Stromal cell of bone marrow (primary cell): ENCODE results near the gene NECTIN1.
A peak's percentile ranks its signal among the peaks of the same experiment; 100 is the strongest.
"Not testable (repeated sequence)": the region's sequence is repeated elsewhere in the genome, so short reads cannot be mapped to it uniquely, and the experiment has no call there.

Experiments used
- DNase-seq: peaks from one replicate; pipeline ENCODE4 v3.0.0-alpha.2; 2012; ENCODE audit warnings: low read depth

NECTIN1 gene

DNA sequence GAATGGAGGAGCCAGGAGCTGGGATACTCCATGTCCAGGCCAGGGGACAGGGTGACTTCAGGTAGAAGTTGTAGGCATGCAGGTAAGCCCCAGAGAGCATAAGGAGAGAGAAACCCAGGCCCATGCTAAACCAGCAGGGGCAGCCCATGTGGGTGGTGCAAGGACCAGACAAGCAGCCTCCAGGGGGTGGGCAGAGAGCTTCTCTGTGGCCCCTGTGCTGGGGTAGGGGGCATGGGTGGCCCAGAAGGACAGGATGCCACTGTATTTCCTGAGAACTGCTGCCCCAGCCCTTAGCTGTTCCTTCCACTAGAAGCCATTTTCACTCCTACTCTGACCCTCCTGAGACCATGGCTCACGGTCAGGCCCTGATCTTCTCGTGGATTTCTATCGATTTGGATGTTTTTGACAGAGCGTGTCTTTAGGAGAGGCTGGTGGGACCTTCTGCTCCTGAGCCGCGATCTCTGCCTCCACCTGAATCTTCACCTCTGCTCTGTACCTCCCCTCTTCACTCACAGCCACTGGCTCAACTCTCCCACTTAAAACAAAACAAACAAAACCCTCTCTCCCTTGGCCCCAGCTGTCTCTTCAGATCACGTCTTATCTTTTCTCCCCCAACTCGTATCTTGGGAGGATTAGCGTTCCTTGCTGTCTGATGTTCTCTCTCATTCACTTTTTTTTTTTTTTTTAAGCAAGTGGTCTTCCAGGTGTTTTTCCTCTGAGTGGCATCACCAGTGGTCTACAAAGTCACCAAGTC is 112.2 kb downstream of the NECTIN1 start:
- DNase-seq, result no peak

DNA sequence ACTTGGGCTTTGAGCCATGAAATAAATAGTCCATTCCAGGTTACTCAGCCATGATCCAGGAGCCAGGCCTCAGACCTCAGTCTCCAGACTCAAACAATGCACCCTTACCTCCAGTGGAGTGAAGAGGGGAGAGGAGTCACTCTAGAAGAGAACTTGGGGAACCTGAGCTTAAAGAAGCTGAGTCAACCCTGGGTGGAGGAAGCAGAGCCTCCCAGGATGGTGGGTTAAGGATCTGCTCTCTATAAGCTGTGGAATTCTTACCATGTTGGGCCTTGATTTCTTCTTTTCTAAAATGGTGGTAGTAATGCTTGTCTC is 113.2 kb downstream of the NECTIN1 start:
- peak; percentile 5 for DNase-seq

- peak; percentile 45 for DNase-seq
These were observed 113.8 kb downstream of the NECTIN1 start for GRCh38 chr11:119615003-119615881.

DNA sequence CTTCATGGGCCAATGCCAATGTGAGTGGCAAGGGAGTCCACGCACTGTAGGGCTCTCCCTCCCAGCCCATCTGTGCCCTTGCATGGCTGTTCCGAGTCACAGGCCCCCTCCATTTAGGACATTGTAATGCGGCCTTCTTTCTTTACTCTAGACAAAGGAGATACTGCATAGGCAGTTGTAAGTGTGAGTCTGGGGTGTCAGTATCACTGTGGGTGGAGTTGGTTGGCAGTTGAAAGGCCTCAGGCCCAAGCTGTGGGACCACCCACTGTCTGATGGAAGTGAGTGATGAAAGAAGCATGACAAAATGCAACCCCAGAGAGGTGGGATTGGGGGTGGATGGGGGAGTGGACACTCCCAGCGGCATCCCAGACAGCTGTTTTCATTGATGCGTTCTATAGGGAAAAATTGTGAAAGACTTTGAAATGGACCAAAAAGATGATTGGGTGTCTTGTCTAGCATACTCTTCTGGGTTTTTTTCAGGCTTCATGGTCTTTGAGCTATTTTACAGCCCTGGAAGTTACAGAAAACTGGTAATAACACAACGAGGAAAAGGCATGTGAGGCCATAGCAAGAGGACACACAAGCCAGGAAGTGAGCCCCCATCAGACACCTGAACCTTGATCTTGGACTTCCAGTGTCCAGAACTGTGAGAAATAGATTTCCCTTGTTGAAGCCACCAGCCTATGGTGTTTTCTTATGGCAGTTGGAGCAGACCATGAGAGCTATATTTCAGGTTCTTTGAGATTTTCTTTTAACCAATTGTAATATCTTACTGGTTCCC is 114.6 kb downstream of the NECTIN1 start:
- no peak for DNase-seq

DNA sequence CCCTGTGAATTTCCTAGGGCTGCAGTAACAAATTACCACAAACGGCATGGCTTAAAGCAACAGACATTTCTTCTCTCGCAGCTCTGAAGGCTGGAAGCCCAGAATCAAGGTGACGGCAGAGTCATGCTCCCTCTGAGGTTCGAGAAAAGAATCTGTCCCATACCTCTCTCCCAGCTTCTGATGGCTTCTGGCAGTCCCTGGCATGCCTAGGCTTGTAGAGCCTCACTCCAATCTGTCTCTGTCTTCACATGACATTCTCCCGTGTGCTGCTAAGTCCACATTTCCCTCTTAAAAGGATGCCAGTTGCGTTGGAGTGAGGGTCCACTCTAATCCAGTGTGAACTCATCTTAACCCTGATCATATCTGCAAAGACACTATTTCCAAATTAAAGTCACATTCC is 116.2 kb downstream of the NECTIN1 start:
- no peak for DNase-seq

DNA sequence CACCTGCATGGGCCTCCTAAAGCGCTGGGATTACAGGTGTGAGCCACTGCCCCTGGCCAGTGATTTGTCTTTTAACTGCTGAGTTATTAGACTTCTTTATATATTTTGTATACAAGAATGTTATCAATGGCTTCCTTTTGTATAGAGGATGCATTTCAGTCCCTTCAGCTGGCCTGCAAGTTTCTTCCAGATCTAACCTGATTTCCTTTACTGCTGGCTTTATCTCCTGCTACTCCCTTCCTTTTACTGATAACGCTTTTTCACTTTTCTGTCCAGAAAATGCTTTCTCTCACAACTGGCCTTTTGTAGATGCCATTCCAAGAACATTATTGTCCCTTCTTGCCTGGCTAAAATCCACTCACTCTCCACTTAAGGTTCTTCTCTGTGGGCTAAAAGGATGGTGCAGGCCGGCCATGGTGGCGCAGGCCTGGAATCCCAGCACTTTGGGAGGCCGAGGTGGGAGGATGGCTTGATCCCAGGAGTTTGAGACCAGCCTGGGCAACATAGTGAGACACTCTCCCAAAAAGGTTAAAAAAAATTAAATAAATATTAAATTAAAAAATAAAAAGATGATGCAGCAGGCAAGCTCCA is 118.1 kb downstream of the NECTIN1 start:
- no peak for DNase-seq

DNA sequence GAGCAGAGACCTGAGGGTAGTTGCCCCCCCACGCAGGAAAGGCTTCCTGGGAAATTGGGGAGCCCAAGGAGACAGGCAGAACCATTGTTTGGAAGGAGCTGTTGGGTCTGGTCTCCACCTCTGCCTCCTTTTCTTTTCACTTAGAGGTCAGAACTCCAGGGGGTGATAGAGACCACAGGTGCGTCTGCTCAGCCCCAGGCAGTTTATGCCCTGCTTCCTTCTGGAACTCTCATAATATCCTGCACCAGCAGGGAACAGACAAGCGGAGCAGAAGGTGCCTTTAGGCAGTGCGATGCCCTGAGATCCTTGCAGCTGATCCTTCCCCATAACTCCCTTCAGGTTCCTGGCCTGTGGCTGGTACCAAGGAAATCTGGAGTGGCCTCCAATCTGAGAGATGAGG is 120.2 kb downstream of the NECTIN1 start:
- no peak for DNase-seq

DNA sequence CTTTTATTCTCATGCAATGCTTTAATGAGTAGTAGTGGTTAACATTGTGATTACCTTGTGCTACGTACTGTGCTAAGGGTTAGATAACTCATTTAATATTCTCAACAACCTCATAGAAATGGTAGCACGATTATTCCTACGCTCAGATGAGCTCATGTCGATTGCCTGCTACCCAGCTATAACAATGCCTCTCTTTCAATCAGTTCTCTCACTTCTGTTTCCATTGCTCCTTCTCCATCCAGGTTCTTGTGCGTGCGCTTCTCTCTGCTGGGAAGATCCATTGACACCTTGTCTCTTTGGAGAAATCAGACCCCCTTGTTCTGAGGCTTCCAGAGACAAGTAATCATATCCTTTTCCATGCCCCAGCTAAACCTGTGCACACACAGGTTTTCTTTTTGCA is 120.8 kb downstream of the NECTIN1 start:
- DNase-seq, result no peak

GRCh38 chr11:119607726-119608125 is 121.3 kb downstream of the NECTIN1 start:
- DNase-seq, result no peak

- DNase-seq, result no peak
These were observed 123.8 kb downstream of the NECTIN1 start for GRCh38 chr11:119605137-119605665.

DNA sequence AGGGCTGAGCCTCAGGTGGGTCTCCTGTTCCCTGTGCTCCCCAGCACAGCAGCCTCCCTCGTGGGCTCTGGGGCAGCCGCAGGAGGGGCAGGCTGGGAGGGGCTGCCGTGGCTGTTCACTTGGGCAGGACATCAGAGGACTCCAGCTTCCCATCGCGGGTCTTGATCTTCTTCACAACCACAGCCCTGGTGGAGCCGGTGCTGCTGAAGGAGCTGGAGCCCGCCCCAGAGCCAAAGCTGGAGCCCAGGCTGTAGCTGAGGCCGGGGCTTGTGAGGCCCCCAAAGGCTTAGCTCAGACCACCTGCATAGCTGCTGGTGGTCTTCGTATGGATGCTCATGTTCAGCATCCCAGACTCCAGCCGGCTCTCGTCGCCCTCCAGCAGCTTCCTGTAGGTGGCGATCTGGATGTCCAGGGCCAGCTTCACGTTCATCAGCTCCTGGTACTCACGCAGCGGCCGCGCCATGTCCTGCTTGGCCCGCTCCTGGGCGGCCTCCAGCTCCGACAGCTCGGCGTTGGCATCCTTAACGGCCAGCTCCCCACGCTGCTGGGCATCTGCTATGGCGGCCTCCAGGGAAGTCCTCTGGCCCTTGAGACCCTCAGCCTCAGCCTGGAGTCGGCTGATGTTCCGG is 126.1 kb downstream of the NECTIN1 start:
- DNase-seq, result no peak

GRCh38 chr11:119599864-119600541 is 129.0 kb downstream of the NECTIN1 start:
- no peak for DNase-seq

DNA sequence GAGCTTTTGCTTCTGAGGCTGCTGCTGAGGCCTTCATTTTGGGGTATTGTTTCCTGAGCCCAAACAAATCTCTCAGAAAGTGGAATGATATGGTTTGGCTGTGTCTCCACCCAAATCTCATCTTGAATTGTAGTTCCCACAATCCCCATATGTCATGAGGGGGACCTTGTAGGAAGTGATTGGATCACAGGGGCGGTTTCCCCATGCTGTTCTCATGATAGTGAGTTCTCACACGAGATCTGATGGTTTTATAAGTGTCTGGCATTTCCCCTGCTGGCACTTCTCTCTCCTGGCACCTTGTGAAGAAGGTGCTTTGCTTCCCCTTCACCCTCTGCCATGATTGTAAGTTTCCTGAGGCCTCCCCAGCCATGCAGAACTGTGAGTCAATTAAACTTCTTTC is 133.1 kb downstream of the NECTIN1 start:
- not testable (repeated sequence) for DNase-seq

GRCh38 chr11:119594639-119595249 is 134.3 kb downstream of the NECTIN1 start:
- peak; percentile 62 for DNase-seq

DNA sequence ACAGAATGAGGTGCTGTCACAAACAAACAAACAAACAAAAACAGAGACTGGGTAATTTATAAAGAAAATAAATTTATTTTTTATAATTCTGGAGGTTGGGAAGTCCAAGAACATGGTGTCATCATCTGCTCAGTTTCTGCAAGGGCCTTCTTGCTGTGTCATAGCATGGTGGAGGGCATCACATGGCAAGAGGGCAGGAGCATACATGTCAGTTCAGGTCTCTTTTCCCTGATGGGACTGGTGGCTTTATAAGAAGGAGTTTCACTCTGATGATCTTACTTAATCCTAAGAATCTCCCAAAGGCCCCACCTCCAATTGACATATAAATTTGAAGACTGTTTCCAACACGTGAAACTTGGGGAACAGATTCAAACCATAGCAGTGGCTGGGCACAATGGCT is 135.7 kb downstream of the NECTIN1 start:
- DNase-seq, result no peak

DNA sequence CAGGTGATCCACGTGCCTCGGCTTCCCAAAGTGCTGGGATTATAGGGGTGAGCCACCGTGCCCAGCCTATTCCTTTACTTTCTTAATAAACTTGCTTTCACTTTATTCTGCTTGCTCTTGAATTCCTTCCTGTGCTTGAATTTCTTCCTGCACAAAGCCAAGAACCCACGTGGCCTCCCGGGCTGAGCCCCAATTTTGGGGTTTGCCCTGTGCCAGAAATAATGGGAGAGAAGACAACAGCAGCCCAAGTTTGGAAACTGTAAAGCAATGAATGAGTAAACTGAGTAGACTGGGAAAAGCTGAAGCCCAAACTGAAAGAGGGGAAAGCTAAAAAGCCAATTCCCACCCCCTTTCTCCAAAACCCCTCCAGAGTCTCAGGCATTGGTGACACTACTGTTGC is 136.4 kb downstream of the NECTIN1 start:
- peak; percentile 82 for DNase-seq

DNA sequence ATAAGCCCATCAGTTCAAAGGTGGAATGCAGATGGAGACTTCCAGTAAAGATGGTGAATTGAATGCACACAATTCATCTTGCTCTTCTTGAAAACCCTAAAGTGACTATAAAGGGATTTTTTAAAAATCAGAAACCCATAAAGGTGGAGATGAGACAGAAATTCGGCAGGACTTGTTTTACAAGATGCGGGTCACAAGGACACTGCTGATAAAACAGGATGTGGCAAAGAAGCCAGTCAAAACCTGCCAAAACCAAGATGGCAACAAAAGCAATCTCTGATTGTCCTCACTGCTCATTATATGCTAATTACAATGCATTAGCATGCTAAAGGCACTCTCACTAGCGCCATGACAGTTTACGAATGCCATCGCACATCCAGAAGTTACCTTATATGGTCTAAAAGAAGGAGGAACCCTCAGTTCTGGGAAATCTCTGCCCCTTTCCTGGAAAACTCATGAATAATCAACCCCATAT is 137.1 kb downstream of the NECTIN1 start:
- no peak for DNase-seq

DNA sequence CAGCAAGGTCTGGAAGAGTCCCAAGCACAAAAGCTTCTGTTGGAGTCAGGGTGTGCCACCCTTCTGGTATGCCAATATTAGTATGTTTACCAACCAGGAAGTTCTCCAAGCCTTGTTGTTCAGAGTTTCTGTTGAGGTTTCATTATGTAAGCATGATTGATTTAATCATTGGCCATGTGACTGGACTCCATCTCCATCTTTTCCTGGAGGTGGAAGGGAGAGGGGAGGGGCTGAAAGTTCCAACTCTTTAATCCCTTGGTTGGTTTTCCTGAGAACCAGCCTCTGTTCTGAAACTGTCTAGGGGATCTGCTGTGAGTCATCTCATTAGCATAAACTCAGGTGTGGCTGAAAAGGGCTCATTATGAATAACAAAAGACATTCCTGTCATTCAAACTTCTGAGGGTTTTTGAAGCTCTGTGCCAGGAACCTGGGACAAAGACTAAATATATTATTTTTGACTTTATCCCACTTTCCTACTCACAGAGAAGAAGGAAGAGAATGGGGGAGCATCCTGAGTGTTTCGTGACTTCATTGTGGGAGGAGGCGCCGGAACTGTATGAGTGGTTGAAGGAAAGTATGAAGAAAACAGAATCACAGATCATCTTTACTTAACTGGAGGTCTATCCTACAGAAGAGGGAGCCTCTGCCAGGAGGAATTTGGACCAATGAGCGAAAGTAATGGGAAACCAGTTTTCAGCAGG is 138.2 kb downstream of the NECTIN1 start:
- no peak for DNase-seq

DNA sequence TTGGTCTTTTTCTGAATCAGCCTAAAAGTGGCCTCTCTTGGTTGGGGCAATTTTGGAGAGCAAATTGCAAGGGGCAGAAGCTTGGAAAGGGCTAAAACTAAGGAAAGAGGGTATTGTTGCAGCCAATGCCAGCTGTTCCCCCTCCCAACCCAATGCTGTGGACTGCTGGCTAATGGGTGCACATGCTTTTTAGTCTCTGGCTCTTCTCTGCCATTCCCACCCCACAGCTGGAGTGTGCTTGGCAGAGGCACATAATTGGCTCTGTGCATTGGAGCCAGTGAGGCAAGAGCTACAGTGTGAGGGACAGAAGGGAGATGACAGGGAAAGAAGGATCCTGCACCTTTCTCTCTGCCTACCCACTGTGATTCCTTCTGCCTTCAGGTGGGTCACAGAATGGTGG is 140.0 kb downstream of the NECTIN1 start:
- no peak for DNase-seq
